Lung (tissue), 12 donors: ENCODE measurements around the gene TTLL5. TPM values are rescaled to one million over a fixed set of nuclear protein-coding genes. Genes with fewer than 3 reads are reported as not detected.

Experiments used
- ATAC-seq: fragments of 200-7000 bp; cut with Tn5 transposase; one replicate; pipeline ENCODE4 v1.9.1; 2020; ENCODE audit warnings: moderate number of reproducible peaks; ENCODE audit not compliant: insufficient read depth, low FRiP score
- DNase-seq, 3 donors: peaks; one replicate each; pipeline ENCODE4 v3.0.0-alpha.2; 2013 to 2017
- H3K27ac ChIP-seq, 2 donors: one replicate each; pipeline ENCODE4 v1.5.1; 2013; ENCODE audit warnings: mild to moderate bottlenecking in 2 of 2, moderate library complexity in 2 of 2, control low read depth in 1 of 2, inconsistent platforms in 1 of 2, low read depth in 1 of 2, low read length in 1 of 2
- H3K27me3 ChIP-seq, 3 donors: one replicate each; pipeline ENCODE4 v1.5.1; 2013; ENCODE audit warnings: low read length in 2 of 3; ENCODE audit not compliant: control insufficient read depth in 3 of 3, insufficient read depth in 3 of 3
- H3K36me3 ChIP-seq, 4 donors: one replicate each; pipeline ENCODE4 v1.5.1; 2013; ENCODE audit warnings: low read length in 4 of 4, mild to moderate bottlenecking in 1 of 4, moderate library complexity in 1 of 4; ENCODE audit not compliant: control insufficient read depth in 4 of 4, insufficient read depth in 4 of 4
- H3K4me1 ChIP-seq, 5 donors: one replicate each; pipeline ENCODE4 v1.5.1; 2013; ENCODE audit warnings: low read length in 5 of 5, mild to moderate bottlenecking in 2 of 5, moderate library complexity in 1 of 5; ENCODE audit not compliant: control insufficient read depth in 5 of 5, insufficient read depth in 5 of 5
- H3K4me3 ChIP-seq: one replicate; pipeline ENCODE4 v1.5.1; 2013; ENCODE audit warnings: mild to moderate bottlenecking, control low read depth, moderate library complexity
- H3K9ac ChIP-seq, 2 donors: one replicate each; pipeline ENCODE4 v1.5.1; 2013; ENCODE audit warnings: low read length in 2 of 2, control low read depth in 1 of 2; ENCODE audit not compliant: insufficient read depth in 1 of 2
- H3K9me3 ChIP-seq, 4 donors: one replicate each; pipeline ENCODE4 v1.5.1; 2013; ENCODE audit warnings: low read length in 3 of 4, mild to moderate bottlenecking in 1 of 4, moderate library complexity in 1 of 4; ENCODE audit not compliant: control insufficient read depth in 4 of 4, insufficient read depth in 3 of 4
- WGBS, 2 donors: extraction: QIAGEN DNeasy Blood & Tissue Kit; methylation state at CpG; one replicate each; pipeline ENCODE4 v1.1.7; 2013; 5-methylcytosine and 5-hydroxymethylcytosine counted together
- polyA plus RNA-seq, 2 donors: library from polyadenylated mRNA; stranded (reverse); fragments of 200-250 nt; gene quantifications; one replicate each; pipeline ENCODE4 v1.2.1, GENCODE V29; 2013
- total RNA-seq, 2 donors: library from RNA; depleted of rRNA in 1 of 2; stranded (reverse); fragments of >200 nt in 1 of 2; gene quantifications; one replicate each; pipeline ENCODE4 v1.2.1, GENCODE V29; 2014 to 2021
- TF ChIP-seq, protein P1 (sequence below): IDR thresholded peaks from 2 replicates; pipeline ENCODE4 v1.5.1; 2012; ENCODE audit warnings: mild to moderate bottlenecking; ENCODE audit errors: control extremely low read depth, extremely low read depth
- donor health status: control.
- donor health status: control.
- donor health status: Bipolar disorder and iron deficiency.
- donor health status: healthy.
- donor health status: DM: yes; HTN: yes; CAD: no.

The TTLL5 gene
- total and polyA plus RNA-seq, 4 donors: 10.3 to 58.6 (median 28.8) TPM

- H3K27me3 ChIP-seq: no peaks in the 10 kb centered on the region
- no peaks in the 10 kb centered on the region for H3K9me3 ChIP-seq
- DNase-seq: peak; percentile 48 to 97 (median 95)
- WGBS, 2 donors: 73 to 77% methylated on average over 6 of the region's 6 CpGs
- peaks cover 0 to 4% (median under 1%) of the 10 kb centered on the region in 4 donors for H3K36me3 ChIP-seq
- peaks cover 0 to 64% (median 26%) of the 10 kb centered on the region in 5 donors for H3K4me1 ChIP-seq
- no peak overlapping the region for H3K9ac ChIP-seq
- TF ChIP-seq, protein P1, sequence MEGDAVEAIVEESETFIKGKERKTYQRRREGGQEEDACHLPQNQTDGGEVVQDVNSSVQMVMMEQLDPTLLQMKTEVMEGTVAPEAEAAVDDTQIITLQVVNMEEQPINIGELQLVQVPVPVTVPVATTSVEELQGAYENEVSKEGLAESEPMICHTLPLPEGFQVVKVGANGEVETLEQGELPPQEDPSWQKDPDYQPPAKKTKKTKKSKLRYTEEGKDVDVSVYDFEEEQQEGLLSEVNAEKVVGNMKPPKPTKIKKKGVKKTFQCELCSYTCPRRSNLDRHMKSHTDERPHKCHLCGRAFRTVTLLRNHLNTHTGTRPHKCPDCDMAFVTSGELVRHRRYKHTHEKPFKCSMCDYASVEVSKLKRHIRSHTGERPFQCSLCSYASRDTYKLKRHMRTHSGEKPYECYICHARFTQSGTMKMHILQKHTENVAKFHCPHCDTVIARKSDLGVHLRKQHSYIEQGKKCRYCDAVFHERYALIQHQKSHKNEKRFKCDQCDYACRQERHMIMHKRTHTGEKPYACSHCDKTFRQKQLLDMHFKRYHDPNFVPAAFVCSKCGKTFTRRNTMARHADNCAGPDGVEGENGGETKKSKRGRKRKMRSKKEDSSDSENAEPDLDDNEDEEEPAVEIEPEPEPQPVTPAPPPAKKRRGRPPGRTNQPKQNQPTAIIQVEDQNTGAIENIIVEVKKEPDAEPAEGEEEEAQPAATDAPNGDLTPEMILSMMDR: no peak
- no peak for ATAC-seq
- no peak overlapping the region for H3K27ac ChIP-seq
- H3K4me3 ChIP-seq: no peak overlapping the region
Observed at GRCh38 chr14:75854111-75854799, 193.2 kb downstream of the TTLL5 start.

GRCh38 chr14:75857199-75857598 lies 196.2 kb downstream of the TTLL5 start:
- 98% methylated on average over 1 of the region's 1 CpG for WGBS, 2 donors
- Histone ChIP-seq H3K36me3 (peaks cover 0 to 4% (median 0%) of the 10 kb centered on the region in 4 donors), H3K4me3 (no peak overlapping the region), H3K27me3 (no peaks in the 10 kb centered on the region), H3K4me1 (peaks cover 0 to 73% (median 41%) of the 10 kb centered on the region in 5 donors), H3K9ac (no peak overlapping the region), H3K9me3 (no peaks in the 10 kb centered on the region), H3K27ac (no peak overlapping the region)
- DNase-seq: no peak
- no peak for ATAC-seq
- TF ChIP-seq, protein P1: no peak

GRCh38 chr14:75858362-75858761 lies 197.3 kb downstream of the TTLL5 start:
- peak in 2 of 3 donors; percentile 61 to 69 for DNase-seq
- no peaks in the 10 kb centered on the region for H3K27me3 ChIP-seq
- H3K9me3 ChIP-seq: no peaks in the 10 kb centered on the region
- H3K36me3 ChIP-seq: peaks cover 0 to 4% (median 0%) of the 10 kb centered on the region in 4 donors
- TF ChIP-seq, protein P1: no peak
- H3K27ac ChIP-seq: no peak overlapping the region
- no peak for ATAC-seq
- WGBS, 2 donors: 81 to 83% methylated on average over 2 of the region's 2 CpGs
- no peak overlapping the region for H3K9ac ChIP-seq
- H3K4me3 ChIP-seq: no peak overlapping the region
- peaks cover 0 to 69% (median 39%) of the 10 kb centered on the region in 5 donors for H3K4me1 ChIP-seq
